Fibroblast of skin of back (primary cell): ENCODE results near the gene OR5K2. TPM values are rescaled to one million over a fixed set of nuclear protein-coding genes. Genes with fewer than 3 reads are reported as not detected.

Experiments
- DNase-seq: peaks from one replicate; pipeline ENCODE4 v3.0.0-alpha.2; 2013
- polyA plus RNA-seq, 2 experiments: library from polyadenylated mRNA; unstranded; fragments of 120-200 nt; gene quantifications; one replicate each; pipeline ENCODE4 v1.2.1, GENCODE V29; 2013; ENCODE audit not compliant: insufficient read length in 2 of 2

Gene OR5K2
- not detected for polyA plus RNA-seq (2013, experiment 1 of 2; ENCODE audit: insufficient read length)
- not detected for polyA plus RNA-seq (2013, experiment 2 of 2; ENCODE audit: insufficient read length)

DNA sequence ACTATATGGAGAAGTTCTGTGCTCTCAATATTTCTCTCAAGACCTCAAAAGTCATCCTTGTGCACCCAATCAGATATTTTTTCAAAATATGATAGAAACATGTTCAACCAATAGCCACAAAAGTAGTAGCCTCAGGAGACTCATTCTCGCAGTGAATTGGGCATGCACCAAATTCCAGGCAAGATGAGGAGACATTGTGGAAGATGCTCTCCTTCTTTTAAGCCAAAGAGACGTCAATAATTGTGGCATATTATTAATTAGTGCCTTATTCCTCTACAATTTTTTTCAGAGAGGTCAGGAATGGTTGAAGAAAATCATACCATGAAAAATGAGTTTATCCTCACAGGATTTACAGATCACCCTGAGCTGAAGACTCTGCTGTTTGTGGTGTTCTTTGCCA, at the start of gene OR5K2:
OR5K2 (plus strand) TSS at position 301 of the 400 bp plus-strand sequence; CDS start at position 301, 0 bp downstream.
- DNase-seq = no peak

DNA sequence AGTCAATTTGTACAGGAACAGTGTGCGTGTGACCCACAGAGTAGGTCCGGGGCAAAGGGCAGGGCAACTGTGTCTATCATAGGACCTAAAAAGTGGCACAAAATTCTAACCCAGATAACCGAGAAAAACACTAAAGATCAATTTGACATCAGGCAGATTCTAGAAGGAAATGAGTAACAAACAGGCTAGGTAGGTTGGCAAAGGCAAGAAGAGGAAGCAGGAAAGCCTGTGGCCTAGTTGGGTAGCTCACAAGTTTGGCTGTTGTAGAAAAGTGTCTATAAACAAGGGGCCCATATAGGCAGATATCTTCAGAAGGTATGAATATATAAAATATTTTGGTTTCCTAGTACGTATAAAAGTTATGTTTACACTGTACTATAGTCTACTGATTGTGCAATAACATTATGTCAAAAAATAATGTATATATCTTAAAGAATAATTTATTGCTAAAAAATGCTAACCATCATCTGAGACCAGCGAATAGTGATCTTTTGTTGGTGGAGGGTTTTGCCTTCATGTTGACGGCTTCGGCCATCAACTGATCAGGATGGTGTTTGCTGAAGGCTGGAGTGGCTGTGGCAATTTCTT, 47.8 kb upstream of the OR5K2 start:
- no peak for DNase-seq

DNA sequence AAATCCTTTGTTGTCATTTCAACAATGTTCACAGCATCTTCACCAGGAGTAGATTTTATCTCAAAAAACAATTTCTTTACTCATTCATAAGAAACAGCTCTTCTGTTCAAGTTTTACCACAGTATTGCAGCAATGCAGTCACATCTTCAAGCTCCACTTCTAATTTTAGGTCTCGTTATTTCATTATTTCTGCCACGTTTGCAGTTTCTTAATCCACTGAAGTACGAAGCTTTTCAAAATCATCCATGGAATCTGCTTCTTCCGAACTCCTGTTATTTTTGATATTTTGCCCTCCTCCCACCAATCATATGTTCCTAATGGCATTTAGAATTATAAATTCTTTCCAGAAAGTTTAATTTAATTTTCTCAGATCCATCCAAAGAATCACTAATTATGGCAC, 47.1 kb upstream of the OR5K2 start:
- DNase-seq = no peak

DNA sequence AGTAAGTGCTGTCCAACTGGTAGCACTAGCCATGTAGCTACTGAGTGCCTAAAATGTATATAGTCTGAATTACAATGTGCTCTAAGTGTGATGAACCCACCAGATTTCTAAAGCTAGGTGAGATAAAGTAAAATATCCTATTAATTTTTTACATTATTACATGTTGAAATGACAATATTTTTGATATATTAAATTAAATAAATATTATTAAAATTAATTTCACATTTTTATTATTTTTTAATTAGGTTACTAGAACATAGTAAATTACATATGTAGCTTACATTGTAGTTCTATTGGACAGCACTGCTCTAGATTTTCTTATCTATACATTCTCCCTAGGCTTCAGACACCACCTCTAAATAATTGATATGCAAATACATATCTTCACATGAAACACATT, 43.7 kb upstream of the OR5K2 start:
- DNase-seq = no peak

DNA sequence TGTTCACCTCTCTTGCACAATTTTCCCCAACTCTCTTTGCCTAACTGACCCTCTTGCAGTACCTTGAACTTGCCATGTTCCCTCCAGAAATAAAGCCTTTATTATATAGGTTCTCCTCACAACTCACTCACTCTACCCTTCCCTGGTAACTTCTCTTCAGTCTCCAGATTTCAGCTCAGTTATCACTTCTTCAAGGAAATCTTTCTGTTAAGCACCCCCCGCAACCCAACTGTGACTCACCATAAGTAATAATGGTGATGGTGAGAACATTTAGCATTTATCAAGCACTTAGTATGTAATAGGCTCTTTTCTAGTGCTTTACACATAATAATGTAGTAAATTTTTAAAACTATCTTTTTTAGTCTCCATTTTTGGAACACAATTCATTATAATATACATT, 42.6 kb upstream of the OR5K2 start:
- no peak for DNase-seq

DNA sequence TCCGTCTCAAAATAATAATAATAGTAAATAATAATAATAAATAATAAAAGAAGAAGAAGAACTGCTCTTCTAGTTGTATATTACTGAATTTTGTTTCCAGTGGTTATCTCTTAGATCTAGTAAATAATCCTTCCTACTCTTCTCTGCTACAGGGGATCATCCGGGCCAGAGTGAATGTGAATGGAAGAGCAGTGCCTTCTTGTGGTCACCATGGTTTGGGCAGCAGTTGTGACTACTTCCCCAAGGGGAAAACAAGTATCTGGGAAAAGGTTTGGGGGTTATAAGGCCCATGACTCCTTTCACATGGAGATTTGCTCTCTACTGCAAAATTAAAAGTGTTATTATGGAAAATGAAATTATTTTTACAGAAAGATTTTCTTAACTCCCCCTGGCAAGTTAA, 39.9 kb upstream of the OR5K2 start:
- no peak for DNase-seq

DNA sequence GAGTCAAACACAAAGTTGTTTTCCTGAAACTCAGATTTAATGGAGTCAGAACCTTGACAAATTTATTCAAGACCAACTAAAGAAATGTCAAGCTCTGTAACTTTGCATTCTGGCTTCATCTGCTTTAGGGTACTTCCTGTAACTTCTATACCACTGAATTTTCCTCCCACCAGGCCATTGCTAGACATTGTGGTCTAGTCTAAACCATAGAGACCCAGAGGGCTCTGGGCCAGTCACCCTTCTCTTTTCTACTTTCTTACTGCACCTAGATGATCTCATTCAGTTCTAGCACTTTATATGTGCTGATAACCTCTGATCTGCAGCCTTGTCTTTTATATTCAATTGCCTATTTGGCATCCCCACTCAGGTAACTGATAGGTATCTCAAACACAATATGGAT, 37.3 kb upstream of the OR5K2 start:
- no peak for DNase-seq

DNA sequence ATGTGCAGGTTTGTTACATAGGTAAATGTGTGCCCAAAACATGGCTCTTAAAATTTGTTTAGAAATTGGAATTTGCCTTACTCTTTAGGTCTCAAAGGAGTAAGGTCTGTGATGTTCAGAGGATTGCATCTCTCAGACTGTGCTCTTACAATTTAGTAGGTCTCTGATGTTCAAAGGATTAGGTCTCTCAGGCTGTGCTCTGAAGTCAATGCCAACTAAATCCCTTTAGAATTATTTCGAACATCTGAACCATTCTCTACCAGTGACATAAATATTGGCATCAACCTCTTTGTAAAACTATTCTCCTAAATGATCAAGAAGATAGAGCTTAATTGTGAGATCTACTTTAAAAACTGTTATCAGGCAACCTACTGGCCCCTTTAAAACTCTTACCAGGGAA, 34.6 kb upstream of the OR5K2 start, which contains the start of gene OR5K1:
OR5K1 (plus strand) TSS at position 301 of the 400 bp plus-strand sequence. CDS start 6,376 bp downstream, outside the sequence.
- no peak for DNase-seq

DNA sequence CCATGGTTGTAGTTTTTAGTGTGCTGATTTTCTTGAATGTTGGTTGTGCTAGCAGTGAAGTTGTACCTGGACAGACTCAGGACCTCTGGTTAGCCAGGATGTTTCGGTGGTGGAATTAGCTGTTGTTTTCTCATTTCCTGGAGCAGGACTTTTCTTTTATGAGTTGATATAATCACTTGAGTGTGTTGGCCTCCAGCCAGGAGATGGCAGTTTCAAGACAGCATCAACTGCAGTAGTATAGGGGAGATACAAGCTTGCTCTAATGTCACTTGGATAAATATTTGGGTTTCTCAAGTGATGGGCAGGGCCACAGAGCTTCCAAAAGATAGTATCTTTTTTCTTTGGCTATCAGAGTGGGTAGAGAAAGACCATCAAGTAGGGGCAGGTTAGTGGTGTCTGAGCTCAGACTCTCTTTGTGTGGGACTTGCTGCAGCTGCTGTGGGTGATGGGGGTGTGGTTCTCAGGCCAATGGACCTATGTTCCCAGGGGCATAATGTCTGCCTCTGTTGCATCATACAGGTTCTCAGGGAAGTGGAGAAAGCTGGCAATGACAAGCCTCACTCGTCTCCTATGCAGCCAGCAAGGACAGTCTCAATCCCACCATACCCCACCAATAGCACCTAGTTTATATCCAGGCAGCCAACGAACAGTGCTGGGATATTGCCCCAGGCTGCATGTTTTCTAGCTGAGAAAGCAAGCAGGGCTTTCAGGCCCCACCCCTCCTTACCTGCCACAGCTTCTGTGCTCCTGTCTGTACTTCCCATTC, 14.6 kb upstream of the OR5K2 start:
- no peak for DNase-seq

DNA sequence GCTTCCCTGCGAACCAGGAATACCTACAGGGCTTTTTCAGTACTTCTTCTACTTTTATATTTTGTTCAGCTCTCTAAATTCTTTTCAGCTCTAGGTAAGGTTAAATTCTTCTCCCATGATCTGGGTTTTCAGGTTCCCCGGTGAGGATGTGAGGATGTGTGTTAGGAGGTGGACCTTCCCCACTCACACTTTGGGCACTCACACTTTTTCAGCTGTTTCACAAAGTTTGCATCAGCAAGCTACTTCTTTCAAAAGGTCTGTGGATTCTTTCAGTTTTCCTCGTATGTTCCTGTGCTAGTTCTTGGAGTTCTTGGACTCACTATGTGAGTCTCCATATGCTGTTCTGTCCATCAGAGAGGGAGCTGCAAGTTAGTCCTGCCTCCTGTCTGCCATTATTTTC, 13.9 kb upstream of the OR5K2 start:
- DNase-seq = no peak

DNA sequence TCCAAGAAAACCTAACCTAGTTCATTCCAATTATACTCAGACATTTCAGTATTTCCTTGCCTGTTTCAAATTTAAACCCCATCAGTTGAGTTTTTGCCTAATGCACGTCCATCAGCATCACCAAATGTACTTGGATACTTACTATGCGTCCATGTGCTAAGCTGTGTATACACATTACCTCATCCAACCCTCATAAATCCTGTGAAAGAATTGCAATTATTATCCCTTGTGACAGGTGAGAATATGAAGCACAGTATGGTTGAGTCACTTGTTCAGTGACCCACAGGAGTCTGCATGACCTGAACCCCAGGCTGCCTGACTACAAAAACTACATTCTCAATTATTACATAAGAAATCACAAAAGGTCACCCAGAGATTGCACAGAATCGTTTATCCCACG, 2.5 kb downstream of the OR5K2 start:
- no peak for DNase-seq

DNA sequence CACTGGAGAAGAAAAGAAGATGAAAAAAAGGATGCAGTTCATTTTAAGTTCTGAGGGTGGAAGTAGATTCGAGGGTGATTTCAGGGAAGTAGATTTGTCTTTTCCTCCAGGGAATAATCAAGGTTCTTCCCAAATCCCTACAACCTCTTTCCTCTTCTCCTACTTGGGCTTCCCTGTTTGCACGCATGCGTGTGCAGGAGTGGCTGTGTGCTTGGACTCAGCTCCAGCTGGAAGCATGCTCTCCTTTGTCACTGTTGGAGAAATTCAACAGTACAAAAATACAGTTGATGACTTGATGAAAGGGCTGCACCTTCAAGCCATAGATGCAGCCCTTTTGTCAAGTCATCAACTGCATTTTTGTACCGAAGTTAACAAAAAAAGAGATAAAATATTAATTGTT, 3.8 kb downstream of the OR5K2 start:
- no peak for DNase-seq

DNA sequence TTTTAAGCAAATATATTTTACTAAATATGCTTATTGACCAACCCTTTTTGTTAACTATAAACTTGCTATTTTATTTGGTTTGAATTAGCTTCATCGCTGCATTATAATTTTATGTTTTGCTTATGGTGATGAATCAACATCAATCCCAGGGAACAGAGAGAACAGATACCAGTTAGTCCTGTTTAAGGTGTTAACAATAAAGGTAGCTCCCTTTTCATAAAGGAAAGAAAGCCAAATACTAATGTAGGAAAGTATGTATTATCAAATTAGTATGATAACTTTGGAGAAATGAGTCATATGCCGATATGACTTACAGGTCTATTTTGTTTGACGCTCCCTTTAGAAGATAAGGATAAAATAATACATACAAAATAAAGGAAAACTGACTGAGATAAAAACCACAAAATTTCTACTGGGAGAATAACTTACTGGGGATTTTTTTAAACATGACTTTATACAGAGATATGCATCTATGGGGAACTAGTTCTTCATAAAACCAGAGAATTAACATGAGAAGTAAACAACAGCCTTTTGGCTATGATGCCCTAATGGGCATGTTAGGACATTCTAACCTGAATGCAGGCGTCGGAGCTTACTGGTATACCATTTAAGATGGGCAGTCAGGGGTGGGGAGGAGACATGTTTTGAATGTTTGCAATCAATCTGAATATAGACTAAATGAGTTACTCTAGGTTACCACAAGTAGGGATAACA, 4.5 kb downstream of the OR5K2 start:
- no peak for DNase-seq

DNA sequence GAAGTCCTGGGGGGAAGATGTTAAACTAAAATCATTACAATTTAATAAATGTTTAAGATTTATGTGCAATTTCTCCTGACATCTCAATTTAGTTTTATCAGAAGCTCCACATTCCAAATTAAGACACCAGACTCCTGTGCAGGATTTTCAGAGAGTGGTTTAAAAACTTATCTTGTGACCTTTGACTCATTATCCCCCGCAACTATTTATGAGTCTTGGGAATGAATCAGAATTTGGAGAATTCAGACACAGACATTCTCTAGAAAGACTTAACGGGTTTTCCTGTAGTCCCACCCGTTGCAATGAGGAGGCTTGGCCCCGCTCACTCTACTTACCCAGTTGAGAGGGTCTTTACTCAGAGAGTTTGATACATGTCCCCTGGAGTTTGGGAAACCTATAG, 7.1 kb downstream of the OR5K2 start:
- no peak for DNase-seq

DNA sequence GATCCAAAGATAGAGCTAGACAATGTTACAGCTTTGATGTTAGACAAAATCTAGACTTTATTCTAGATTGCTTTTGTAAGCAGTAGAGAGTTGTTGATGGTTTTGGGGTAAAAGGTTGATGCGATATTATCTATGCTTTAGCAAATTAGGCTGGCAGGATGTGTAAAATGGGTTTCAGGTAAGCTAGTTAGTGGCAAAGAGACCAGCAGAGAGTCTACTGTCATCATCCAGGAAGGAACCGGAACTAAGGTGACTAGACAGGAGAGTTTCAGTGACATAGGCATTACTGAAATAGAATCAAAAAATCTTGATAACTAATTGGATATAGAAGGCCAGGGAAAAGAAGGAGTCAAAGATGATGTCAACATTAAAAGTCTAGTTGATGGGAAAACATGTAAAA, 11.1 kb downstream of the OR5K2 start:
- no peak for DNase-seq

DNA sequence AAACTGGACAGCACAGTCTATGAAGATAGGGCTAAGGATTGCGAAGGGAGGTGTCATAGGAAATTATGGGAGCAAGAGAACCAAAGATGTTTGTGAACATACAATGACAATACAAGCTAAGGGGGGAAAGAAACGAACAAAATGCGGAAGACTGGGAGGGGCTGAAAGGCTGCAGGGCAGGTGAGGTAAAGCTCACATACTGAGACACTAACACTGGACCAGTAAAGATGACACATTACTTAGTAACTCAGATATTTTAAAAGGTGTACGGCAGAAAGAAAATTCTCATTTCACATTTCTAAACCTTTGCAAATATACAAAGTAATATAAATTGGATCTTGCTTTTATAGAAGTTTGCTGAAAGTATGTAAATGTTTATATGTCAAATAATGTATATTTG, 15.1 kb downstream of the OR5K2 start:
- no peak for DNase-seq

DNA sequence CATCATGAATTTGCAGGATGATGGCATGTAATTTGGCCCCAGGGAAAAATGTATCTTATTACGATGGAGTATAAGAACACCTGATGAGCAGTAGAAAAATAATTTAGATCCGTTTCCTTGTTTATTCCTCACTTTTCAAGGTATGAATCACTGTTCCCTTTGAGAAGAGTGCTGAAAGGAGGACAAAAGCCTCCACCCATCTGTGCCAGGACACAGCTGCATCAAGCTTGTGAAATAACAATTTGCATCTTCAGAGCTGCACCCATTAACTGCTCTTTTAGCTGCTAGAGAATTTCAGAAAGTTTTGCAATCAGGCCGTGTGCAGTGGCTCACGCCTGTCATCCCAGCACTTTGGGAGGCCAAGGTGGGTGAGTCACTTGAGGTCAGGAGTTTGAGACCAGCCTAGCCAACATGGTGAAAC, 15.6 kb downstream of the OR5K2 start:
- no peak for DNase-seq

DNA sequence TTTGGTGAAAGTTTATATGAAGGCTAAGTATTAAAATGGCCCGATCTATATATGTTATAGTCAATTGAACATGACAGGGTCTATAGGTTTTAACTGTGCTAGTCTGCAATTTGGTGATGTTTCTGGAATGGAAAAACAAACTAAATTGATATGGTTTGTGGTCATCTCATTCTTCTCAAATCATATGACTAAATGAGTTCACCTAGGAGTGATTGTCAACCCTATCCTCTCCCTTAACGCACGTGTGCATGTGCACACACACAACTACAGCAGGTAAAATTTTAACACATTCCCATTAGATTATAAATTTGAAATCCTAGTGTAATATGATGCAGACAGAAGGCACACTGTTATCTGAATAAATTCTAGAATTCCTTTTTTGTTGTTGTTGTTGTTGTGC, 16.3 kb downstream of the OR5K2 start:
- no peak for DNase-seq

DNA sequence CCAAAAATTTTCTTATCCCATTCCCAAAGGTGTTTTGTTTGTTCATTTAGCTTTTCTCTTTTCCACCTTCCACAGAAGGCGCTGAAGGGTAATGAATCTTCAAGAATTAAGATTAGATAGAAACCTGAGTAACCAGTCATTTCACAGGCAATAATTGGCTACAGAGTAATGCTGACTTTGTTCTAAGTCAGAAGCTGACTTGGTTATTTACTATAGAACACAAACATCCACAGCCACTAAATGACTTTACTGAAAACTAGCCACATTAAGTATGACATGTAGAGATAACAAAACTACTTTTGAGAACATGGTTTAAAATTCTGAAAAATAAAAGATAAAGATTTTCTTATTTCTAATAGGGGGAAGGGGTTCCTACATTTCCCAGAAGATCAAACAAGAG, 17.5 kb downstream of the OR5K2 start:
- no peak for DNase-seq

DNA sequence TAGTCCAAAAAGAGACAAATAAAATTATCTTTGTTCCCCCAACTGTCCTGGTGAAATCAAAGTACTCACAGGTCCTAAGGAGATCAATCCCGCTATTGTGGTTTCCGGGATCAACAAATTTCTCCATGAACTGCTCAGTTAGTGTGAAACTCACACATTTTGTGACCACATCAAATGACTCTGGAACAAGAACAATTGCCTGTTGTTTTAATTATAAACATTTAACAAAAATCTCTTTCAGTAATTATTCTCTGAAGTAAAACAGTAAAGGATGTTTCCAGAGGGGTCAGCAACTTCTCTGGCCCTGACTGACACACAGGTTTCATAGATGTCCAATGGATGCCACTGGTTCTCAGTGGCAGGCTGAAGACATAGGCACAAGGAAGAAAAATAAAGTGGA, 21.3 kb downstream of the OR5K2 start:
- no peak for DNase-seq

DNA sequence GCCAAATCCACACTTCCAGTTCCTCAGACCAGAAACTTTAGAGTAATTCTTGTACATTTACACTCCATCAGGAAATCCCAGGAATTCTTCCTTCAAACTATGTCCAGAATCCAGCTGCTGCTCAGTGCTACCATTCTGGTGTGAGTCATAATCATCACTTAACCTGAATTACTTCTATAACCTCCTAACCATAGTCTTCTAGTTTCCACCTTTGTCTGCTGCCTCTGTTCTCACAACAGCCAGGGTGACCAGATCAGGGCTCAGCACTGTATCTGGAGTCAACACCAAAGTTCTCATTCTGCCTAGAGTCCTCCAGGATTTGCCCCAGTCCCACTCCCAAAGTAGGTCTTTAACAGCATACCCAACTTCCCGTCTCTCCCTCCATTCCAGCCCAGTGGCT, 21.9 kb downstream of the OR5K2 start:
- peak; percentile 38 for DNase-seq

DNA sequence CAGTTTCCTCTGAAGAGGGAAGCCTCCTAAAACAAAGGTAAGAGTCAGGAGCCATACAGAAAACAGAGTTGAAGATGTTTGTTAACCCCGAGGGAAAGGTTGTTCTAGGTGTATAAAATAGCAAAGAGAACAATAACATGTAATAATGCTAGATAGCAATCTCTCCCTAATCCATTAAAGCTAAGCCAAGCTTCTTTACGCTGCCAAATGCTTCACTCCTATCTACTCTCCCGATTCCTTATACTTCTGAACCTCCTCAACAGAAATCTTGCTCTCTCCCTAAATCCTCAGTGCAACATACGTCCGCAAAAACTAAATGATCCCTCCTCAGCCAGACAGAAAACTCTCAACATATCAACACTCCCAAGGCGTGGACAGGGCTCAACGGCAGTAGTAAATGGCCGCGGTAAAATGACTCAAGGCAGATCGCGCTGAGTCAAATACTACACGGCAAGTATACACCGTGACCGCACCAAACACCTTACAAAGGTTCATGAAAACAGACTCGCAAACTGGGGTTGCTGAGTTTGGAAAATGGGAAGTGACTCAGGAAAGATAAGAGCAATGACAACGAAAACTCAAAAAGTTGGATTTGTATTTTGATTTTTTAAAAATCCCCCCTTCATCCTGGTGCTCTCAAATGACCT, 24.5 kb downstream of the OR5K2 start:
- DNase-seq = peak; percentile 63
